Mesenchymal stem cell (in vitro differentiated cells and primary cell): Measurements from ENCODE around the gene TSPAN31.
"Not testable (repeated sequence)": the region's sequence is repeated elsewhere in the genome, so short reads cannot be mapped to it uniquely, and the experiment has no call there.

Source experiments
- DNase-seq: peaks from one replicate; pipeline ENCODE4 v3.0.0-alpha.2; 2013
- H2AFZ ChIP-seq: one replicate; pipeline ENCODE4 v1.6.1; 2013; ENCODE audit warnings: low read depth, mild to moderate bottlenecking, control low read depth, inconsistent platforms, low read length, moderate library complexity
- H2AK5ac ChIP-seq: 2 replicates; pipeline ENCODE4 v1.6.1; 2013; ENCODE audit warnings: low read length, moderate library complexity, mild to moderate bottlenecking, inconsistent platforms; ENCODE audit not compliant: severe bottlenecking
- H2BK120ac ChIP-seq: one replicate; pipeline ENCODE4 v1.6.1; 2013; ENCODE audit warnings: low read depth, mild to moderate bottlenecking, inconsistent platforms, low read length, moderate library complexity
- H2BK12ac ChIP-seq, 2 experiments: one replicate each; pipeline ENCODE4 v1.6.1; 2013; ENCODE audit warnings: inconsistent platforms in 2 of 2, low read length in 2 of 2, mild to moderate bottlenecking in 2 of 2, moderate library complexity in 2 of 2, control low read depth in 1 of 2
- H2BK15ac ChIP-seq: one replicate; pipeline ENCODE4 v1.6.1; 2013; ENCODE audit warnings: mild to moderate bottlenecking, low read depth, inconsistent platforms; ENCODE audit not compliant: poor library complexity, severe bottlenecking
- H2BK5ac ChIP-seq: 2 replicates; pipeline ENCODE4 v1.6.1; 2013; ENCODE audit warnings: low read depth, mild to moderate bottlenecking, low read length, control low read depth, inconsistent platforms; ENCODE audit not compliant: poor library complexity, severe bottlenecking
- H3K14ac ChIP-seq, 2 experiments: one replicate each; pipeline ENCODE4 v1.6.1; 2013; ENCODE audit warnings: inconsistent platforms in 2 of 2, low read length in 2 of 2, control low read depth in 1 of 2, mild to moderate bottlenecking in 1 of 2, moderate library complexity in 1 of 2
- H3K18ac ChIP-seq, 2 experiments: one replicate each; pipeline ENCODE4 v1.6.1; 2013; ENCODE audit warnings: inconsistent platforms in 2 of 2, low read length in 2 of 2, control low read depth in 1 of 2, low read depth in 1 of 2, mild to moderate bottlenecking in 1 of 2
- H3K23ac ChIP-seq, 2 experiments: one replicate each; pipeline ENCODE4 v1.6.1; 2013; ENCODE audit warnings: inconsistent platforms in 2 of 2, low read length in 2 of 2, mild to moderate bottlenecking in 2 of 2, moderate library complexity in 2 of 2, control low read depth in 1 of 2
- H3K27ac ChIP-seq: 2 replicates; pipeline ENCODE4 v1.5.1; 2013; ENCODE audit warnings: mild to moderate bottlenecking, moderate library complexity, low read length, control low read depth, inconsistent platforms; ENCODE audit not compliant: poor library complexity, severe bottlenecking
- H3K27me3 ChIP-seq, 2 experiments: 2 replicates each; pipeline versions ENCODE4 v1.6.1 to v1.7.0; 2013; ENCODE audit warnings: low read length in 2 of 2, mild to moderate bottlenecking in 2 of 2, moderate library complexity in 2 of 2, control low read depth in 1 of 2, inconsistent platforms in 1 of 2; ENCODE audit not compliant: control insufficient read depth in 1 of 2, insufficient read depth in 1 of 2
- H3K36me3 ChIP-seq, 2 experiments: 2 replicates each; pipeline versions ENCODE4 v1.6.1 to v1.7.0; 2013; ENCODE audit warnings: low read length in 2 of 2, control low read depth in 1 of 2, inconsistent platforms in 1 of 2, low read depth in 1 of 2, mild to moderate bottlenecking in 1 of 2; ENCODE audit not compliant: insufficient read depth in 2 of 2, control insufficient read depth in 1 of 2
- H3K4ac ChIP-seq, 2 experiments: one replicate each; pipeline ENCODE4 v1.6.1; 2013; ENCODE audit warnings: inconsistent platforms in 2 of 2, low read length in 2 of 2, mild to moderate bottlenecking in 2 of 2, moderate library complexity in 2 of 2, control low read depth in 1 of 2, low read depth in 1 of 2
- H3K4me1 ChIP-seq: 2 replicates; pipeline ENCODE4 v1.6.1; 2013; ENCODE audit warnings: low read depth, low read length, control low read depth; ENCODE audit not compliant: control insufficient read depth, insufficient read depth
- H3K4me2 ChIP-seq: 2 replicates; pipeline ENCODE4 v1.6.1; 2013; ENCODE audit warnings: low read length, mild to moderate bottlenecking, inconsistent platforms; ENCODE audit not compliant: poor library complexity, severe bottlenecking
- H3K4me3 ChIP-seq, 2 experiments: 2 replicates each; pipeline versions ENCODE4 v1.5.1 to v1.7.0; 2013; ENCODE audit warnings: low read length in 2 of 2, mild to moderate bottlenecking in 2 of 2, control low read depth in 1 of 2, low read depth in 1 of 2; ENCODE audit not compliant: insufficient read depth in 1 of 2
- H3K79me1 ChIP-seq: replicated peaks from 2 replicates; pipeline ENCODE4 v1.6.1; 2013; ENCODE audit warnings: mild to moderate bottlenecking, control low read depth, low read length, inconsistent platforms; ENCODE audit not compliant: poor library complexity, severe bottlenecking
- H3K9ac ChIP-seq: 2 replicates; pipeline ENCODE4 v1.7.0; 2013; ENCODE audit warnings: mild to moderate bottlenecking, low read length, moderate library complexity
- H3K9me3 ChIP-seq: 2 replicates; pipeline ENCODE4 v1.7.0; 2013; ENCODE audit warnings: mild to moderate bottlenecking, low read length; ENCODE audit not compliant: control insufficient read depth
- H4K8ac ChIP-seq: one replicate; pipeline ENCODE4 v1.6.1; 2013; ENCODE audit warnings: inconsistent platforms, mild to moderate bottlenecking, low read length, moderate library complexity
- H4K91ac ChIP-seq: one replicate; pipeline ENCODE4 v1.6.1; 2013; ENCODE audit warnings: mild to moderate bottlenecking, low read length, inconsistent platforms
- WGBS: methylation state at CpG from one replicate; pipeline ENCODE4 v1.1.7; 2013; ENCODE audit warnings: mixed read lengths; 5-methylcytosine and 5-hydroxymethylcytosine counted together

Gene TSPAN31

DNA sequence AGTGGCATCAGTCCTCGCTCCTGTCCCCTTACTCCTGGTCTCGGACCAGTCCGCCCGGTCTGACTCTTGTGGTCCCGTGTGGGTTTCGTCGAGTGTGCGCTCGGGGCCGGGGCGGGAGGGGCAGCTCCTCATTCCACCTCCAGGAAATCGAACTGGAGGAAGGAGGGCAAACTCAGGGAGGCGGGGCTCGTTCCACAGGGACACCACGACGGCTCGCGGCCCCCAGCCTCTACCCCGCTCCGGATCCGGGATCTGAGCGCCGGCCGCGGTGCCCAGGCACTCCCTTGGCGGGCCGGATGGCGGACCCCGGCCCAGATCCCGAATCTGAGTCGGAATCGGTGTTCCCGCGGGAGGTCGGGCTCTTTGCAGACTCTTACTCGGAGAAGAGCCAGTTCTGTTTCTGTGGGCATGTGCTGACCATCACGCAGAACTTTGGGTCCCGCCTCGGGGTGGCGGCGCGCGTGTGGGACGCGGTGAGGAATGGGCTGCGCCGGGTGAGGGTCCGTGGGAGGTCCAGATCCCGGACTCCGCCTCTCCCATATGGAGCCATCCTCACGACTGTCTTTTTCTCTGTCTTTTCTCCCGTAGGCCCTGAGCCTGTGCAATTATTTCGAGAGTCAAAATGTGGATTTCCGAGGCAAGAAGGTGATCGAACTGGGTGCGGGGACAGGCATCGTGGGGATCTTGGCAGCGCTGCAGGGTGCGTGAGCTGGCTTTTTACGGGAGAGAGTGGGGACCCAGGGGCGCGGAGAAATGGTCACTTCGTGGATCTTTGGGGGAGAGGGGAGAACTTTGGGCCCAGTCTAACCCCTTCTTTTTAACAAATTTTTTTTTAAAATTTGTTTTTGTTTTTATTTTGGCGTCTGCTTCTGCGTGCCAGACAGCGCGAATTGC is 27.8 kb downstream of the TSPAN31 start, which contains the start of gene EEF1AKMT3:
TSS of gene EEF1AKMT3 (plus strand) at position 186 of the 894 bp plus-strand sequence. CDS start at position 297, 111 bp downstream.
- Histone ChIP-seq H3K36me3 (peaks cover 25 to 56% of the 10 kb centered on the region in 2 experiments), H3K4me3 (peak within 1 kb of the TSS; percentile 70 to 98), H3K18ac (peak within 1 kb of the TSS; percentile 68 to 99), H3K27ac (peak within 1 kb of the TSS; percentile 89), H2BK120ac (no peak within 1 kb of the TSS), H3K4ac (peak within 1 kb of the TSS; percentile 39 to 97), H3K9ac (peak within 1 kb of the TSS; percentile 95), H3K79me1 (peaks cover 15% of the 10 kb centered on the region), H3K23ac (peak within 1 kb of the TSS in 1 of 2 experiments; percentile 23), H3K9me3 (no peaks in the 10 kb centered on the region), H3K4me2 (peak within 1 kb of the TSS; percentile 99), H3K14ac (peak within 1 kb of the TSS in 1 of 2 experiments; percentile 46), H3K27me3 (peaks cover 0 to 2% of the 10 kb centered on the region in 2 experiments), H3K4me1 (peaks cover 12% of the 10 kb centered on the region), H4K91ac (peak within 1 kb of the TSS; percentile 91), H2BK5ac (no peak within 1 kb of the TSS), H2AK5ac (no peak within 1 kb of the TSS), H4K8ac (peak within 1 kb of the TSS; percentile 73), H2AFZ (peak within 1 kb of the TSS; percentile 74), H2BK12ac (peak within 1 kb of the TSS; percentile 23 to 91), H2BK15ac (peak within 1 kb of the TSS; percentile 30)
- DNase-seq: peak; percentile 79
- WGBS: 1% methylated on average over 59 of the region's 67 CpGs

DNA sequence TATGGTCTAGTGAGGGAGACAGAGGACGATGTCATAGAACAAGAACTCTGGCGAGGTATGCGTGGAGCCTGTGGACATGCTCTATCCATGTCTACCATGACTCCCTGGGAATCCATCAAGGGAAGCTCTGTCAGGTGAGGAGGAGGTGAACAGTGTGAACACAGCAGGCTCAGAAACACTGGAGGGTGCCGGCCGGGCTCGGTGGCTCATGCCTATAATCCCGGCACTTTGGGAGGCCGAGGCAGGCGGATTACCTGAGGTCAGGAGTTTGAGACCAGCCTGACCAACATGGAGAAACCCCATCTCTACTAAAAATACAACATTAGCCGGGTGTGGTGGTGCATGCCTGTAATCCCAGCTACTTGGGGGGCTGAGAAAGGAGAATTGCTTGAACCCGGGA is 29.8 kb downstream of the TSPAN31 start:
- not testable (repeated sequence) for H2BK120ac ChIP-seq, H3K27ac ChIP-seq, DNase-seq, H2BK5ac ChIP-seq, H3K14ac ChIP-seq, H4K91ac ChIP-seq, H2BK15ac ChIP-seq, H2AFZ ChIP-seq, H3K27me3 ChIP-seq, H3K9ac ChIP-seq, H3K18ac ChIP-seq, H4K8ac ChIP-seq, H3K4me3 ChIP-seq, H3K4ac ChIP-seq, H3K23ac ChIP-seq, H3K4me2 ChIP-seq, H3K9me3 ChIP-seq, H2AK5ac ChIP-seq, H2BK12ac ChIP-seq
- Histone ChIP-seq H3K36me3 (peaks cover 11 to 42% of the 10 kb centered on the region in 2 experiments), H3K79me1 (peaks cover 14% of the 10 kb centered on the region), H3K4me1 (peaks cover 12% of the 10 kb centered on the region)
- WGBS: 99% methylated on average over 9 of the region's 11 CpGs

DNA sequence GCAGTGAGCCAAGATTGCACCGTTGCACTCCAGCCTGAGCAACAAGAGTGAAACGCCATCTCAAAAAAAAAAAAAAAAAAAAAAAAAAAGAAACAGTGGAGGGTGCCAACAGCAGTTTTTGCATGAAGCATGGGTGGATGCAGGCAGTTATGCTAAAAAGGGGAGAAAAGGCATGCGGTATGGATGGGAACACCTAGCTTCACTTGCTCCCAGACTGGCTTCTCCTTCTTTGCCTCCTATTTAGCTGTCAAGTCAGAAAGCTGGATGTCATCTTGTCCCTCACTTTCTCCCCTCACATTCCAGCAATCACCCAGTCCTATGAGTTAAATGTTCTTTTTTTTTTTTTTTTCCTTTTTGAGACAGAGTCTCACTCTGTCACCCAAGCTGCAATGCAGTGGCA is 30.2 kb downstream of the TSPAN31 start:
- H2BK5ac ChIP-seq: no peak overlapping the region
- no peak overlapping the region for H2BK12ac ChIP-seq
- peaks cover 10 to 42% of the 10 kb centered on the region in 2 experiments for H3K36me3 ChIP-seq
- H3K27me3 ChIP-seq: no peaks in the 10 kb centered on the region
- no peak overlapping the region for H2AK5ac ChIP-seq
- no peak overlapping the region for H2BK15ac ChIP-seq
- no peak overlapping the region for H3K23ac ChIP-seq
- no peak overlapping the region for H3K14ac ChIP-seq
- H2BK120ac ChIP-seq: no peak overlapping the region
- H3K4me1 ChIP-seq: peaks cover 12% of the 10 kb centered on the region
- H3K4me2 ChIP-seq: no peak overlapping the region
- H3K27ac ChIP-seq: no peak overlapping the region
- H3K4ac ChIP-seq: no peak overlapping the region
- 100% methylated on average over 2 of the region's 3 CpGs for WGBS
- H3K4me3 ChIP-seq: no peak overlapping the region
- H3K9me3 ChIP-seq: no peaks in the 10 kb centered on the region
- no peak overlapping the region for H3K9ac ChIP-seq
- H4K8ac ChIP-seq: no peak overlapping the region
- no peak overlapping the region for H4K91ac ChIP-seq
- H3K18ac ChIP-seq: no peak overlapping the region
- H3K79me1 ChIP-seq: peaks cover 12% of the 10 kb centered on the region
- no peak overlapping the region for H2AFZ ChIP-seq
- no peak for DNase-seq

DNA sequence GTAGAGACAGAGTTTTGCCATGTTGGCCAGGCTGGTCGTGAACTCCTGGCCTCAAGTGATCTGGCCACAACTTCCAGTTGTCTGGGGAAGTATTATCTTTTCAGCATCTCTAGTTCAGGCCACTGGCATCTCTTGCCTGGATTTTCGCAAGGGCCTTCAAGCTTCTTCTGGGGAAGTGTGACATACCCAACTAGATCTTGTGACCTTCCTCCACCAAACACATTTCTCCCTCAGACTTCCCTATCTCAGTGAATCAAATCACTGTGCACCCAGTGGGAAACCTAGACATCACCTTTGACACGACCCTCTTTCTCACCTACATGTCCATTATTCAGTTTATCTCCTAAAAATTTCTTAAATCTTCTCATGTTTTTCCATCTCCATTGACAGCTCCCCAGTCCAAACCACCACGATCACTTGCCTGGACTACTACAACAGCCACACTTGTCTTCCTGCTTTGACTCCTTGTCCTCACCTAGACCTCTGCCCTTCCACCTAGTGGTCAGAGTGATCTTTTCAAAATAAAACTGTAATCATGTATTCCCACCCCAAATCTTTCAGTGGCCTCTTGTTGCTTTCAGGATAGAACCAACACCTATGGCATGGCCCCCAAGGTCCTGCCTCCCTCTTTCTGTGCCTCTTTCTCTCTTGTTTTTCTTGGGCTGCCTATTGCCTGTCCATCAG is 30.9 kb downstream of the TSPAN31 start:
- Histone ChIP-seq H3K4me2 (no peak overlapping the region), H3K27ac (no peak overlapping the region), H2BK12ac (no peak overlapping the region), H3K79me1 (peaks cover 9% of the 10 kb centered on the region), H2BK15ac (no peak overlapping the region), H3K4me1 (peaks cover 10% of the 10 kb centered on the region), H2AK5ac (no peak overlapping the region), H3K18ac (no peak overlapping the region), H4K91ac (no peak overlapping the region), H3K9me3 (no peaks in the 10 kb centered on the region), H4K8ac (no peak overlapping the region), H2BK5ac (no peak overlapping the region), H3K14ac (no peak overlapping the region), H3K27me3 (no peaks in the 10 kb centered on the region), H3K4ac (no peak overlapping the region), H2BK120ac (no peak overlapping the region), H2AFZ (no peak overlapping the region), H3K23ac (no peak overlapping the region), H3K4me3 (no peak overlapping the region), H3K36me3 (peaks cover 12 to 42% of the 10 kb centered on the region in 2 experiments), H3K9ac (no peak overlapping the region)
- 82% methylated on average over 4 of the region's 4 CpGs for WGBS
- no peak for DNase-seq
